Mammary epithelial cell (primary cell): ENCODE results near the gene KMT5B.

Experiments
- EZH2 ChIP-seq: IDR thresholded peaks from 2 replicates; pipeline ENCODE4 v1.6.1; 2012; ENCODE audit warnings: low read length, inconsistent platforms, borderline replicate concordance
- TF ChIP-seq, protein P1 (sequence below), 2 donors: IDR thresholded peaks in 1 of 2; conservative IDR thresholded peaks in 1 of 2; 2 replicates each; pipeline ENCODE4 v1.5.1; 2011 to 2012; ENCODE audit warnings: inconsistent platforms in 2 of 2, low read length in 2 of 2, mild to moderate bottlenecking in 2 of 2, control low read depth in 1 of 2, low read depth in 1 of 2; ENCODE audit not compliant: insufficient read depth in 1 of 2; ENCODE audit errors: extremely low read depth in 1 of 2

DNA sequence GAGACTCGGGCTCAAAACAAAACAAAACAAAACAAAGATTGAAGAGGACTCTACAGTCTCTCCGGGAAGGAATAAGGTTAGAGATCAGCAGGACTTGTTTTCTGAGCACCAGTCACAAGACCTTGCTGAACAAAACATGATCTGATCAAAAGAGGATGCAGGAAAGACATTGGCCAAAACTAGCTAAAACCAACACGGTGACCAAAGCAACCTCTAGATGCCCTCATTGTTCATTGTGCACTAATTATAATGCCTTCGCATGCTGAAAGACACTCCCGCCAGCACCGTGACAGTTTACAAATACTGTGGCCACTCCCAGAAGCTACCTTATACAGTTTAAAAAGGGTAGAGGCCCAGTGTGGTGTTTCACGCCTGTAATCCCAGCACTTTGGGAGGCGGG lies 76.2 kb downstream of the KMT5B start:
- TF ChIP-seq, protein P1, sequence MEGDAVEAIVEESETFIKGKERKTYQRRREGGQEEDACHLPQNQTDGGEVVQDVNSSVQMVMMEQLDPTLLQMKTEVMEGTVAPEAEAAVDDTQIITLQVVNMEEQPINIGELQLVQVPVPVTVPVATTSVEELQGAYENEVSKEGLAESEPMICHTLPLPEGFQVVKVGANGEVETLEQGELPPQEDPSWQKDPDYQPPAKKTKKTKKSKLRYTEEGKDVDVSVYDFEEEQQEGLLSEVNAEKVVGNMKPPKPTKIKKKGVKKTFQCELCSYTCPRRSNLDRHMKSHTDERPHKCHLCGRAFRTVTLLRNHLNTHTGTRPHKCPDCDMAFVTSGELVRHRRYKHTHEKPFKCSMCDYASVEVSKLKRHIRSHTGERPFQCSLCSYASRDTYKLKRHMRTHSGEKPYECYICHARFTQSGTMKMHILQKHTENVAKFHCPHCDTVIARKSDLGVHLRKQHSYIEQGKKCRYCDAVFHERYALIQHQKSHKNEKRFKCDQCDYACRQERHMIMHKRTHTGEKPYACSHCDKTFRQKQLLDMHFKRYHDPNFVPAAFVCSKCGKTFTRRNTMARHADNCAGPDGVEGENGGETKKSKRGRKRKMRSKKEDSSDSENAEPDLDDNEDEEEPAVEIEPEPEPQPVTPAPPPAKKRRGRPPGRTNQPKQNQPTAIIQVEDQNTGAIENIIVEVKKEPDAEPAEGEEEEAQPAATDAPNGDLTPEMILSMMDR (conservative IDR thresholded peaks at IDR 0.05 in 1 of 2, IDR thresholded peaks at IDR 0.05 in 1 of 2; ENCODE audit: extremely low read depth in 1 of 2, insufficient read depth in 1 of 2, low read depth in 1 of 2, low read length in 2 of 2), result no peak
- no peak for TF ChIP-seq EZH2
